Frontal cortex (tissue), 4 donors: ENCODE data around the gene PABPC3. TPM values are rescaled to one million over a fixed set of nuclear protein-coding genes. Genes with fewer than 3 reads are reported as not detected.

Experiments
- DNase-seq, 2 donors: peaks; one replicate each; pipeline ENCODE4 v3.0.0; 2012; ENCODE audit warnings: low spot score in 2 of 2
- FAIRE-seq: peaks from 2 replicates; lab custom pipeline; 2012; peaks lifted over from hg19 to GRCh38; lab: Jason Lieb, UNC
- total RNA-seq: library from RNA; depleted of rRNA; stranded (reverse); fragments of >200 nt; gene quantifications from one replicate; pipeline ENCODE4 v1.2.3, GENCODE V29; 2014
- donor health status: control.
- donor health status: control.
- donor health status: control.

PABPC3 gene
- total RNA-seq, 1 donor from 2014 or later, result 0.41 TPM

DNA sequence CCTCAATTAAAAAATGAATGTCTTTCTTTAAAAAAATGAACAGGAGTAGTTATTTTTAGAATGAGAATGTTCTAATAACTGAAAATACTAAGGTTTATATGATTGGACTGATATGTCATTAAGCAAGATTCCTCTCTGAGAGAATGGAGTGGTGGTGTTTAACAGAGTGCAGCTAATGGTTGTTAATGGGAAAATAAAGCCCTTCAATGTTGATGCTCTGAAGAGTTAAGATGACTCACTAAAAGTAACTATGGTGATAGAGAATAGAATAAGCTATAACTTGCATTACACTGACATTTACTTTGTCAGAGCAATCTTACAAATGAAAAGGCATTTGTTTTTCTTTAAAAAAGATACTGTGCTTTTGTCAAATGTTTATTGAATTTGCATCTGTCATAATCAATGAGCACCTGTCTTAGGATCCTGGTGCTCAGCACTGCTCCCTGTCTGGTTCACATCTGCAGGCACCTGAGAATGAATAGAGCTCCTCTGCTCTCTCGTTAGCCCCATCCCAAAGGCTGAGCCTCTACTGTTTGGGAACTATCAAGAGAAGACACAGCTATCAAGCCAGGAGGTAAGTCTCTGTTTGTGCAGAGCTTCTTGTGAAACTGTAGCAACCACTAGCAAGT is 15.1 kb downstream of the PABPC3 start:
- FAIRE-seq (peak; percentile 3), DNase-seq (no peak)

- FAIRE-seq (no peak), DNase-seq (no peak)
Measured at GRCh38 chr13:25111585-25111956, 15.6 kb downstream of the PABPC3 start.

DNA sequence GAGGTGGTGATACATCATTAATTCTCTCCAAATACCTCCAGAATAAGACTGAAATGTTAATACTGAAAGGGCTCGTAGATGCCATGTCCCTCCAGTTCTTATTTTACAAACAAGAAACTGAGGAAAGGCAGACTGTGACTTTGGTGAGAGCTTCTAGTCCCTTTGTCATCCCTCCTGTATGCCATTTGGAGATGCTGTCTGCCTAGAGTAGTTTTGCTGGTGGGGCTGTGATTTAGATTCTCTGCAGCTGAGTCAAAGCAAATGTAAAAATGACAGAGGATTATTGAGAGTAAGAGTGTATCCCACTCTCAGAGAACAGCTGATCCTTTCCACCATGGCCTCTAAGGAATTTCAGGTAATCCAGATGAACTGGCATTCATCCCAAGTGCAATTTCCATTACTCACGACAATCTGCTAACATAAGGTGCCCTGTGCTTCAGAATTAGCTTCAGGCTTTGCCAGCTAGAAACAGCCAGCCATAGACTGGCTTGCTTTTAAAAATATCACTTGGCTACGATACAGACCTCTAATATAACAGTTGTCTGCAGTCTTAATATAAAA is 16.8 kb downstream of the PABPC3 start:
- DNase-seq, result no peak
- no peak for FAIRE-seq

DNA sequence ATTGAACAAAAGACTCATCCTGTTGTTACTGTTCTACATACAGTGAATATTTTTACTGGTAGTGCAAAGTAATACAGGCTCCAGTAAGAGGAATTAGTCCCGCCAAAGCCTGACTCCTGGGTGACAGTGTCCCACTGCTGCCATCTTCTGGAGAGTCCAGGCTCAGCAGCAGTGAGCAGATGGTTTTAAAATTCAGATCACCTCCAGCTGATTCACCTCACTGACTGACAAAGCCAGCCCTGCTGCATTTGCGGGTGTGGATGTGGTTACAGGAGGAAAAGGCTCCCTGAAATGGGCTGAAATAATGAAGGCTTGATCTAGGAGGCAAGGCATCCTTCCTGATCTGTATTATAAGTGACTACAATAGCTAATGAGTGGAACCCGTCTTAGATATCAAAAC is 18.3 kb downstream of the PABPC3 start:
- FAIRE-seq (no peak), DNase-seq (peak; percentile 44 to 75)

DNA sequence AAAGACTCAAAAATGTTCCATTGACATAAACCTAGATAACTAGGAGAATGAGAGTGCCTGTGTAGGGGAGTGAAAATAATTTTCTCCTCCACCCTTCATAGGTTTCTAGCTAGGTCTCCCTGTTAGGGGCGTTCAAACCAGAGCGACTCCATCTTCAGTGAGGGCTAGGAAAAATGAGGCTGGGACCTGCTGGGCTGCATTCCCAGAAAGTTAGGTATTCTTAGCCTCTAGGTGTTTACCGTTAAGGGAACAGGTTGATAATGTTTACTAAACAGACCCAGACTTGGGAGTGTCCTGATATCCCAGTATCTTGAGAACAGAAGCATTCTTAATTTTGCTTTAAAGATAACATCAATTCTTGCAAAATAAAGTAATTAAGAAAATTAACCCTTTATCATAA is 20.1 kb downstream of the PABPC3 start:
- FAIRE-seq, result no peak
- no peak for DNase-seq

DNA sequence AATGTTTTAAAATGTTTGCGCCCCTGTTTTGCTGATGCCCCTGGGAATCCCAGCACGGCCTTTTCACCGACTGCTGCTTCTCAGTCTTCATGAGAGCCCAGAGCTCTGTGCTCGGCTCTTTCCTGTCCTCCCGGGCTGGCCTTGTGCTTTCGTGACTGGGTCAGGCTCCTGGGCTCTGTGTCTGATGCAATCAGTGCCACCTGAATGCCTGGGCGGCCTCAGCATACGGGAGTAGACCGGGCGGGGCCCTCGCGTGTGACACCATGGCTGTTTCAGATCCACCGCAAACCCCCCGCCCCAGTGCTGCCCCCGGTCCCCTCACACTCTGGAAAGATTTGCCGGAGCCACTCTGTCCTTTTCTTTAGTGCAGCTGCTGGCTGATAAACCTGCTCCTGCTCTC is 21.4 kb downstream of the PABPC3 start:
- FAIRE-seq (no peak), DNase-seq (no peak)

- no peak for DNase-seq
- no peak for FAIRE-seq
Measured at GRCh38 chr13:25118378-25118905, 22.5 kb downstream of the PABPC3 start.

GRCh38 chr13:25130944-25131343 is 35.0 kb downstream of the PABPC3 start:
- FAIRE-seq, result no peak

GRCh38 chr13:25131881-25132420 is 36.0 kb downstream of the PABPC3 start:
- DNase-seq, result no peak
- no peak for FAIRE-seq

More at GRCh38 chr13:25130944-25131343, 35.0 kb downstream of the PABPC3 start:
- no peak for DNase-seq

DNA sequence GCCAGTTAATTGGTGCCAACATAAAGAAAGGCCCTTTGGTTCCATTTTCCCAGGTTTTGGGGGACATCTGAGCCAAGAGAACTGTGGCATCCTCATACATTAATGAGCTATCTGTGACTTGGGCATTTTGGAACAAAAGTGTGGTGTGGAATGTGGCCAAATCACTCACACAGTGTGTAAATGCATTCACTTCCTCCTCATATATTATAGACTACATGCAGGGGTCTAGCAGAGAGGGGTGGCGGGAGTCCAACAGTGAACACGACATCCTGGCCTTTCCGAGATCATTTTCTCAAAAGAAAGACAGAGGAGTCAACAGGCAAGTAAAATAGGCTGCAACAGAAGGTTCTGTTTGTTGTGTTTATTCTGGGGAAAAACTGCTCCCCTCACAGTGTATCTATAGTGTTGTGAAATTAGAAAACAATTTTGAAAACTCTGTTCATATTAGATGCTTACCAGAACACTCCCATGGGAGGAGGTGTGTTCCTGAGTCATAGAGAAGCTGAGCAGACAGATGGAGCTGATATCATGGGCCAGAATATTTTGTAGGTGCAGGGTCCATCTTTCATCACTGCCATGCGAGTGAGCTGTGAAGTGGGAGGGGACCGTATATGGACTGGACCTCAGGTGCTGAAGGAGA is 36.9 kb downstream of the PABPC3 start:
- no peak for DNase-seq
- FAIRE-seq, result no peak

GRCh38 chr13:25135896-25136295 is 40.0 kb downstream of the PABPC3 start:
- FAIRE-seq (no peak), DNase-seq (no peak)

- FAIRE-seq (no peak), DNase-seq (no peak)
Measured at GRCh38 chr13:25136880-25137787, 41.2 kb downstream of the PABPC3 start.

DNA sequence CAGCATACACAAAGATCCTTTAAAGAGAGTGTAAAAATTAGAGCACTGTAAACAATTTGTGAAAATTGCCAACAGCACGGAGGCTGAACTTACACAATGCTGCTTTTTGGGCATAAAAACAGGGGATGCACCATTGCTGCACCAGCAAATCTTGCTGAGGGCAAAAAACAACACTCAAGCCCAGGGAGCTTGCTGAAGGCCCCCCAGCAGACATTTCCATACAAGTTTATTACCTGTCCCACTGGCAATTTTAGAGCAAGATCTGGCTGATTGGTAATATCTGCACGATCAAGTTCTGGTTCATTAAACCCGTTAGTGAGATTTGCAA is 41.8 kb downstream of the PABPC3 start:
- no peak for FAIRE-seq
- no peak for DNase-seq

GRCh38 chr13:25141042-25141441 is 45.1 kb downstream of the PABPC3 start:
- no peak for FAIRE-seq
- no peak for DNase-seq

DNA sequence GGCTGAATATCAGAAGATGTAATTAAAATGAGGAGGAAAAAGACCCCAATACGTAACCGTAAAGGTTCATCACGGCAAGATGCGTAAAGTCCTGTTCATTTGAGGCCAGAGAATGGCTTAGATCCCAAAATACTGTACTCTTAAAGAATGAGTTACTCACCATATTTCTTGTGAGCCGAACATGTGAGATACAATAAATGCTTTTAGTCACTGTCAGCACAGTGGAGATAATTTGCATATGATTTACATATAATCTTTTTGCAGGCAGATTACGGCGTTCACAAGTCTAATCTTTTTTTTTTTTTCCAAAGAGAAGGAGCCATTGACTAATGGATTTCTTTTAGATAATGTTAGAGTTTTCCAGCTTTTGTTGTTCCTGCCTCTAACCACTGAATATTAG is 47.8 kb downstream of the PABPC3 start:
- FAIRE-seq, result no peak
- DNase-seq, result no peak

GRCh38 chr13:25147638-25148401 is 51.9 kb downstream of the PABPC3 start:
- FAIRE-seq, result no peak
- DNase-seq, result no peak

DNA sequence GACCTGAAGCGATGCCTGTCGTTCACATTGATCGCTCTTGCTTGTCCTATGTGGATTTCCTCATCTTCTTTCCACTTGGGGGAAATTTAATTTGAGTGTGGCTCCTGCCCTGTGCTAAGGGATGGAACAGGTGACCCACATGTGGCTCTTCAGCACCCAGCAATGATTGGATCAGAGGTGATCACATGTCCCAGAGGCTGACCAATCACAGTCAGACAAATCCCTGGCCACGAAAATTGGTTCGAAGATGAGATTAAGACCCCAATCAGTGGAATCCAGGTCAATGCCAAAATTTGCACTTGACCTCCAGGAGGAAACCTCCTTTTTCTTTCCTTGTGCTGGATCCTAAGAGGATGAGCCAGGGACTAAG is 52.5 kb downstream of the PABPC3 start:
- FAIRE-seq, result no peak
- DNase-seq, result no peak
